ENCODE results near the gene SDHB. TPM values are rescaled to one million over a fixed set of nuclear protein-coding genes. Genes with fewer than 3 reads are reported as not detected.

SDHB gene
- polyA plus RNA-seq, 3 donors = 116 to 275 (median 241) TPM

- H3K27ac Mint-ChIP-seq = no peak overlapping the region
- TF ChIP-seq CTCF (IDR thresholded peaks at IDR 0.05) = no peak
- H3K9ac ChIP-seq (ENCODE audit: insufficient read depth, low read length, poor library complexity, severe bottlenecking) = no peak overlapping the region
- no peaks in the 10 kb centered on the region for H3K27me3 ChIP-seq (ENCODE audit: control insufficient read depth in 2 of 2, insufficient read depth in 2 of 2, low read length in 2 of 2)
- no peaks in the 10 kb centered on the region for H3K9me3 ChIP-seq (replicated peaks in 1 of 2; ENCODE audit: control insufficient read depth in 1 of 2, insufficient read depth in 1 of 2, low read length in 2 of 2)
- H2AFZ ChIP-seq (ENCODE audit: insufficient read depth, low read depth, low read length, poor library complexity, severe bottlenecking) = no peak overlapping the region
- H3K4me1 Mint-ChIP-seq = no peaks in the 10 kb centered on the region
- H3K4me3 ChIP-seq (replicated peaks in 1 of 3; ENCODE audit: low read depth in 2 of 3, low read length in 3 of 3) = no peak overlapping the region
- no peak overlapping the region for H3K27ac ChIP-seq (ENCODE audit: low read depth in 1 of 2, low read length in 2 of 2)
- peaks cover 64 to 86% of the 10 kb centered on the region in 2 donors for H3K36me3 Mint-ChIP-seq
- no peaks in the 10 kb centered on the region for H3K27me3 Mint-ChIP-seq (ENCODE audit: low read depth in 3 of 3)
- no peaks in the 10 kb centered on the region for H3K79me2 ChIP-seq (ENCODE audit: insufficient read depth, low read length)
- peaks cover 0 to 2% (median 0%) of the 10 kb centered on the region in 7 donors for H3K9me3 Mint-ChIP-seq
- H3K4me2 ChIP-seq (replicated peaks; ENCODE audit: extremely low read depth, low read length, poor library complexity, severe bottlenecking) = no peak overlapping the region
- intact Hi-C loops (cut with micrococcal nuclease) = no loop called here
- no peaks in the 10 kb centered on the region for H4K20me1 ChIP-seq (ENCODE audit: insufficient read depth, low read length)
- no peaks in the 10 kb centered on the region for H3K4me1 ChIP-seq (ENCODE audit: control insufficient read depth in 1 of 2, insufficient read depth in 2 of 2, low read length in 2 of 2)
- DNase-seq = no peak
- H3K36me3 ChIP-seq (replicated peaks in 1 of 2; ENCODE audit: control insufficient read depth in 1 of 2, insufficient read depth in 2 of 2, low read length in 2 of 2) = peaks cover 55 to 85% of the 10 kb centered on the region in 2 donors
- 94% methylated on average over 3 of the region's 10 CpGs for WGBS (ENCODE audit: insufficient coverage)
- no peak overlapping the region for H3K4me3 Mint-ChIP-seq
Observed at GRCh38 chr1:16998589-16998988, 55.2 kb downstream of the SDHB start.

GRCh38 chr1:16996845-16997244 is 57.0 kb downstream of the SDHB start:
- Histone ChIP-seq H3K79me2 (ENCODE audit: insufficient read depth, low read length) (no peaks in the 10 kb centered on the region), H3K27me3 (ENCODE audit: control insufficient read depth in 2 of 2, insufficient read depth in 2 of 2, low read length in 2 of 2) (no peaks in the 10 kb centered on the region), H3K4me2 (replicated peaks; ENCODE audit: extremely low read depth, low read length, poor library complexity, severe bottlenecking) (no peak overlapping the region), H3K9me3 (replicated peaks in 1 of 2; ENCODE audit: control insufficient read depth in 1 of 2, insufficient read depth in 1 of 2, low read length in 2 of 2) (no peaks in the 10 kb centered on the region), H3K4me1 (ENCODE audit: control insufficient read depth in 1 of 2, insufficient read depth in 2 of 2, low read length in 2 of 2) (no peaks in the 10 kb centered on the region), H2AFZ (ENCODE audit: insufficient read depth, low read depth, low read length, poor library complexity, severe bottlenecking) (no peak overlapping the region), H3K27ac (ENCODE audit: low read depth in 1 of 2, low read length in 2 of 2) (no peak overlapping the region), H4K20me1 (ENCODE audit: insufficient read depth, low read length) (no peaks in the 10 kb centered on the region), H3K4me3 (replicated peaks in 1 of 3; ENCODE audit: low read depth in 2 of 3, low read length in 3 of 3) (no peak overlapping the region), H3K36me3 (replicated peaks in 1 of 2; ENCODE audit: control insufficient read depth in 1 of 2, insufficient read depth in 2 of 2, low read length in 2 of 2) (peaks cover 52 to 73% of the 10 kb centered on the region in 2 donors), H3K9ac (ENCODE audit: insufficient read depth, low read length, poor library complexity, severe bottlenecking) (no peak overlapping the region)
- no peak for DNase-seq
- TF ChIP-seq CTCF (IDR thresholded peaks at IDR 0.05) = no peak
- WGBS (ENCODE audit: insufficient coverage) = 99% methylated on average over 9 of the region's 14 CpGs
- intact Hi-C loops (cut with micrococcal nuclease) = no loop called here
- Mint-ChIP-seq H3K9me3 (peaks cover 0 to 1% (median 0%) of the 10 kb centered on the region in 7 donors), H3K4me1 (no peaks in the 10 kb centered on the region), H3K27ac (no peak overlapping the region), H3K27me3 (ENCODE audit: low read depth in 3 of 3) (no peaks in the 10 kb centered on the region), H3K4me3 (no peak overlapping the region), H3K36me3 (peaks cover 52 to 81% of the 10 kb centered on the region in 2 donors)

Data from CD14-positive monocyte (primary cell).